Large intestine (tissue), 3 donors: ENCODE measurements around the gene TPMT. TPM values are rescaled to one million over a fixed set of nuclear protein-coding genes. Genes with fewer than 3 reads are reported as not detected.
"Not testable (repeated sequence)": the region's sequence is repeated elsewhere in the genome, so short reads cannot be mapped to it uniquely, and the experiment has no call there.

Experiments used
- DNase-seq, 2 donors: peaks; one replicate each; pipeline versions ENCODE4 v3.0.0 to v3.0.0-alpha.2; 2013
- H3K27ac ChIP-seq: one replicate; pipeline ENCODE4 v1.5.1; 2013; ENCODE audit warnings: low read length
- H3K27me3 ChIP-seq: 2 replicates; pipeline ENCODE4 v1.6.1; 2013; ENCODE audit warnings: low read length; ENCODE audit not compliant: control insufficient read depth, insufficient read depth
- H3K36me3 ChIP-seq: 2 replicates; pipeline ENCODE4 v1.6.1; 2013; ENCODE audit warnings: low read length; ENCODE audit not compliant: control insufficient read depth, insufficient read depth
- H3K4me1 ChIP-seq: one replicate; pipeline ENCODE4 v1.6.1; 2013; ENCODE audit warnings: low read length; ENCODE audit not compliant: control insufficient read depth, insufficient read depth
- H3K4me3 ChIP-seq: one replicate; pipeline ENCODE4 v1.5.1; 2013; ENCODE audit warnings: low read length
- H3K9me3 ChIP-seq: one replicate; pipeline ENCODE4 v1.6.1; 2013; ENCODE audit warnings: mild to moderate bottlenecking, low read depth, low read length, moderate library complexity; ENCODE audit not compliant: control insufficient read depth
- WGBS: methylation state at CpG from one replicate; pipeline ENCODE4 v1.1.5; 2013; ENCODE audit warnings: low lambda C conversion rate; ENCODE audit not compliant: insufficient coverage; 5-methylcytosine and 5-hydroxymethylcytosine counted together
- polyA plus RNA-seq: library from polyadenylated mRNA; unstranded; fragments of 120-200 nt; gene quantifications from one replicate; pipeline ENCODE4 v1.2.1, GENCODE V29; 2013

Gene TPMT
- polyA plus RNA-seq, 1 donor, result 20.7 TPM

DNA sequence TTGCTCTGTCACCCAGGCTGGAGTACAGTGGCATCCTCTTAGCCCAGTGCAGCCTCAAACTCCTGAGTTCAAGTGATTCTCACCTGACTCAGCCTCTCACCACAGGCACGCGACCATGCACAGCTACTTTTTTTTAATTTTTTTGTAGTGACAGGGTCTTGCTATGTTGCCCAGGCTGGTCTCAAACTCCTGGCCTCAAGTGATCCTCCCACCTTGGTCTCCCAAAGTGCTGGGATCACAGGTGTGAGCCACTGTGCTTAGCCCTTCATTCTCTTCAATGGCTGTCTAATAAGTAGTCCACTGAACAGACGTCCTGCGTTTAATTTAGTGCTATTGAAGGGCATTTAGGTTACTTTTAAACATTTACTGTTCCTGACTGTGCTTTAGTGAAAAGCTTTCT lies 27.7 kb upstream of the TPMT start:
- no peaks in the 10 kb centered on the region for H3K9me3 ChIP-seq
- WGBS, result no CpG with 5 or more reads among the region's 4 CpGs
- no peaks in the 10 kb centered on the region for H3K27me3 ChIP-seq
- no peaks in the 10 kb centered on the region for H3K4me1 ChIP-seq
- DNase-seq, result no peak
- H3K36me3 ChIP-seq, result peaks cover 4% of the 10 kb centered on the region
- H3K27ac ChIP-seq, result no peak overlapping the region
- no peak overlapping the region for H3K4me3 ChIP-seq

DNA sequence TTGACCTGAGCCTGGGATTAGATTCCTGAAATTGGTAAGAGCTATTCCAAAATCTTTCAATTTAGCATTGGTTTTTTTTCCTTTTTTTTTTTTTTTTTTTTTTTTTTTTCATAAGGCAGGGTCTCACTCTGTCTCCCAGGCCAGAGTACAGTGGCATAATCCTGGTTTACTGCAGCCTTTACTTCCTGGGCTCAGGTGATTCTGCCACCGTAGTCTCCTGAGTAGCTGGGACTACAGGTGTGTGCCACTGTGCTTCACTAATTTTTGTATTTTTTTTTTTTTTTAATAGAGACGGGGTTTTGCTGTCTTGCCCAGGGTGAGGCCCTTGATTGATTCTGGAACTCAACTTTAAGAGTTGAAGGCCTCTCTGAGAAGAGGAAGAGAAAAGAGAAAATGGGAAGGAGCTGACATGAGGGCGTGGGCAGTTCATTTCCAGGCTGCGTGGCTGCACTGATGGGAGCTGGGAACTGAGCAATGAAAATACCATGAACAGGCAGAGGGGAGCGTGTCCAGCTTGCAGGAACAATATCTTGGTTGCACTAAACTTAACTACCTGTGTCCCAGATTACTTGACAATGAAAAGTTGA lies 25.0 kb upstream of the TPMT start:
- WGBS, result 75% methylated on average over 1 of the region's 5 CpGs
- Histone ChIP-seq H3K27me3 (no peaks in the 10 kb centered on the region), H3K4me1 (no peaks in the 10 kb centered on the region), H3K27ac (peak overlapping the region; percentile 34), H3K9me3 (no peaks in the 10 kb centered on the region), H3K4me3 (no peak overlapping the region), H3K36me3 (peaks cover 4% of the 10 kb centered on the region)
- peak; percentile 37 to 51 for DNase-seq

DNA sequence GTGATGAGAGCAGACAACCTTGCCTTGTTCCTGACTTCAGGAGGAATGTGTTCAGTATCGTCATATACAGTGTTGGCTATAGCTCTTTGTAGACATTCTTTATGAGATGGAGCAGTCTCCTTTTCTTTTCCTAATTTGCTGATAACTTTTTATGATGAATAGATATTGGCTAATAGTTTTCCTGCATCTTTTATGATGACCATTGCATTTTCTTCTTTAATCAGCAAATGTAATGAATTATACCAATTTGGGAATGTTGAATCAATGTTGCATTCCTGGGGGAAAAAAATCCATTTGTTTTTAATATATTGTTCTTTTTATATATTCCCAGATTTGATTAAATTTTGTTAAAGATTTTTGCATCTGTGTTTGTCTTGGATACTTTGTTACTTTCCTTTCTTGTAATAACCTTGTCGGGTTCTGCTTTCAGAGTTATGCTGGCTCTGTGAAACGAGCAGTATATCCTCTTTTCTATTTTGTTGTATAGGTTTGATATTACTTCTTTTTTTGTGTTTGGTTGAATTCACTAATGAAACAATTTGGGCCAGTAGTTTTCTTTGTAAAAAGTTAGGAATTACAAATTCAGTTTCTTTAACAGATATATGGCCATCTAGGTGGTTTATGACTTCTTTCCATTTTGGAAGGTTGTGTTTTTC lies 24.2 kb upstream of the TPMT start:
- DNase-seq, result no peak
- H3K4me1 ChIP-seq, result no peaks in the 10 kb centered on the region
- H3K36me3 ChIP-seq, result peaks cover 9% of the 10 kb centered on the region
- peak overlapping the region; percentile 34 for H3K27ac ChIP-seq
- H3K9me3 ChIP-seq, result no peaks in the 10 kb centered on the region
- H3K4me3 ChIP-seq, result no peak overlapping the region
- 100% methylated on average over 1 of the region's 3 CpGs for WGBS
- no peaks in the 10 kb centered on the region for H3K27me3 ChIP-seq

DNA sequence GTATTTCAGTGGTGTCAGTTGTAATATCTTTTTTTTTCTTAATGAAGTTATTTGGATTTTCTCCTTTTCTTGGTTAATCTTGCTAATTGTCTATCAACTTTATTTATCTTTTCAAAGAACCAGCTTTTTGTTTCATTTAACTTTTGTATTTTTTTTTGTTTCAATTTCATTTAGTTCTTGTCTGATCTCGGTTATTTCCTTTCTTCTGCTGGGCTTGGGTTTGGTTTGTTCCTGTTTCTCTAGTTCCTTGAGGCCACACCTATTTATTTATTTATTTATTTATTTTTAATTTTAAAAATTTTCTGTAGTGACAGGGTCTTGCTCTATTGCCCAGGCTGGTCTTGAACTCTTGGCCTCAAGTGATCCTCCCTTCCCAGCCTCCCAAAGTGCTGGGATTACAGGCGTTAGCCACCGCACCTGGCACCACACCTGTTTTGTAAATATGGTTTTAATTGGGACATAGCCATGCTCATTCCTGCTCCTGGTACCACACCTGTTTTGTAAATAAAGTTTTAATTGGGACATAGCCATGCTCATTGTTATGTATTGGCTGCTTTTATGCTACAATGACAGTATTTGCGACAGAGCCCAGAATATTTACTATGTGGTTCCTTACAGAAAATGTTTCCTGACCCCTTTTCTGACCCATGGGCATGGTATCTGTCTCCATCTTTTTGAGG lies 22.5 kb upstream of the TPMT start:
- 100% methylated on average over 1 of the region's 4 CpGs for WGBS
- no peak for DNase-seq

DNA sequence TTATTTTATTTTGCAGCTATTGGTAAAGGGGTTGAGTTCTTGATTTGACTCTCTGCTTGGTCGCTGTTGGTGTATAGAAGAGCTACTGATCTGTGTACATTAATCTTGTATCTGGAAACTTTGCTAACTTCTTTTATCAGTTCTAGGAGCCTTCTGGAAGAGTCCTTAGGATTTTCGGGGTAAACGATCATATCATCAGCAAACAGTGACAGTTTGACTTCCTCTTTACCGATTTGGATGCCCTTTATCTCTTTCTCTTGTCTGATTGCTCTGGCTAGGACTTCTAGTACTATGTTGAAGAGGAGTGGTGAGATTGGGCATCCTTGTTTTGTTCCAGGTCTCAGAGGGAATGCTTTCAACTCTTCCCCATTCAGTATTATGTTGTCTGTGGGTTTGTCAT lies 21.3 kb upstream of the TPMT start:
- not testable (repeated sequence) for H3K4me3 ChIP-seq, H3K27me3 ChIP-seq, H3K9me3 ChIP-seq, DNase-seq, H3K27ac ChIP-seq, H3K4me1 ChIP-seq
- H3K36me3 ChIP-seq, result peaks cover 14% of the 10 kb centered on the region
- 80% methylated on average over 2 of the region's 4 CpGs for WGBS

More for the DNA sequence above, 22.5 kb upstream of the TPMT start:
- H3K36me3 ChIP-seq, result peaks cover 9% of the 10 kb centered on the region
- H3K9me3 ChIP-seq, result no peaks in the 10 kb centered on the region
- no peak overlapping the region for H3K27ac ChIP-seq
- H3K4me3 ChIP-seq, result no peak overlapping the region
- H3K27me3 ChIP-seq, result no peaks in the 10 kb centered on the region
- H3K4me1 ChIP-seq, result no peaks in the 10 kb centered on the region

DNA sequence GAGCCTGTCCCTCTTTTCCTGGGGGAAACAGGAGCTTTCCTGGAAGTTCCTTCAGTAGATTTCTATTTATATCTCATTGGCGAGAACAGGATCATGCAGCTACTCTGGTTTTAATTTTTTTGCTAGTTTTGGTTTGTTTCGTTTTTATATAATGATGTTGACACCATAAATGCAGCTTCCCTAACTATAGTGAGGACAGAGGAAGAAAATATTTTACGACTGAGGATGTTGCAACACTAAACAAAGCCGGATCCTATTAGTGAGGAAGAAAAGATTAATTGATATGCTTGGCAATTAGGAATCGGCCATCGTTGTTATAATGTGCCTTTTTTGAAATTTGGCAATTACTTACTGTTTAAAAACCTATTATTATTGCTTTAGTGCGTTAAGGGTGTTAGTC lies 17.0 kb upstream of the TPMT start:
- Histone ChIP-seq H3K27me3 (no peaks in the 10 kb centered on the region), H3K9me3 (no peaks in the 10 kb centered on the region), H3K4me1 (no peaks in the 10 kb centered on the region), H3K36me3 (peaks cover 21% of the 10 kb centered on the region), H3K4me3 (no peak overlapping the region), H3K27ac (no peak overlapping the region)
- DNase-seq, result no peak
- WGBS, result 94% methylated on average over 5 of the region's 7 CpGs

DNA sequence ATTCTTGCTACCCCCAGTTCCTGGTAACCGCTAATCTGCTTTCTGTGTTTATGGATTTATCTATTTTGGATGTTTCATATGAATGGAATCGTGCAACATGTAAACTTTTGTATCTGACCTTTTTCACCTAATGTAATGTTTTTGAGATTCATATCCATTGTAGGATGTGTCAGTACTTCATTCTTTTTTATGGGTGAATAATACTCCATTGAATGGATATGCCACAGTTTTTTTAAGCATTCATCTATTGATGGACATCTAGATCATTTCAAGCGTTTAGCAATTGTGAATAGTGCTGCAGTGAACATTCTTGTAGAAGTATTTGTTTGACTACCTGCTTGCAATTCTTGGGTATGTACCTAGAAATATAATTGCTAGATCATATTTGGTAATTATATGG lies 13.4 kb upstream of the TPMT start:
- Histone ChIP-seq H3K27ac (no peak overlapping the region), H3K4me3 (no peak overlapping the region), H3K27me3 (no peaks in the 10 kb centered on the region), H3K4me1 (no peaks in the 10 kb centered on the region), H3K9me3 (no peaks in the 10 kb centered on the region), H3K36me3 (peaks cover 26% of the 10 kb centered on the region)
- no peak for DNase-seq
- 83% methylated on average over 1 of the region's 3 CpGs for WGBS

DNA sequence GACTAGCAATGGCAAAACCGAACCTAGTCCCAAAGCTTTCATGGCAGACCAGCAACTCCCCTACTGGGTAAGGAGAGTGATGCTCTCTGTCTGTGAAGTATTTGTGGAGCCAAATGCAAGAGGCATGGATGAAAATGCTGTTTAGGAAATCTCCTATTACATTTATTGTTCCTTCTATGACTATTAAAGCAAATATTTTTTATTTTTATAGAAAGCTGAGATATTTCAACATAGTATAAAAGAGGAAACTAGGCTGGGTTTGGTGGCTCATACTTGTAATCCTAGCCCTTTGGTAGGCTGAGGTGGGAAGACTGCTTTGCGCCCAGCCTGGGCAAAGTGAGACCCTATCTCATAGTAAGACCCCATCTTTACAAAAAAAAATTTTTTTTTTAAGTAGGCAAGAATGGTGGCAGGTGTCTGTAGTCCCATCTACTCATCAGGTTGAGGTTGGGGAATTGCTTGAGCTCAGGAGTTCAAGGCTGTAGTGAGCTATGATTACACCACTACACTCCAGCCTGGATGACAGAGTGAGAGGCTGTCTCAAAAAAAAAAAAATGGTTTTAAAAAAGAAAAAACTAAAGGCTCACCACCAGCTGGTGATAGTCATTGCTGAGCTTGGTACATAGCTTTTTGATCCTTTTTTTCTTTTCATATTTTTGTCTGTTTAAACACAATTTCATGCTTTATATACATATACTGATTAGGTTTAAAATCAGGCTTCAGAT lies 11.6 kb upstream of the TPMT start:
- WGBS, result no CpG with 5 or more reads among the region's 2 CpGs
- DNase-seq, result no peak
- Histone ChIP-seq H3K4me1 (no peaks in the 10 kb centered on the region), H3K27me3 (no peaks in the 10 kb centered on the region), H3K36me3 (peaks cover 33% of the 10 kb centered on the region), H3K4me3 (no peak overlapping the region), H3K9me3 (no peaks in the 10 kb centered on the region), H3K27ac (no peak overlapping the region)

DNA sequence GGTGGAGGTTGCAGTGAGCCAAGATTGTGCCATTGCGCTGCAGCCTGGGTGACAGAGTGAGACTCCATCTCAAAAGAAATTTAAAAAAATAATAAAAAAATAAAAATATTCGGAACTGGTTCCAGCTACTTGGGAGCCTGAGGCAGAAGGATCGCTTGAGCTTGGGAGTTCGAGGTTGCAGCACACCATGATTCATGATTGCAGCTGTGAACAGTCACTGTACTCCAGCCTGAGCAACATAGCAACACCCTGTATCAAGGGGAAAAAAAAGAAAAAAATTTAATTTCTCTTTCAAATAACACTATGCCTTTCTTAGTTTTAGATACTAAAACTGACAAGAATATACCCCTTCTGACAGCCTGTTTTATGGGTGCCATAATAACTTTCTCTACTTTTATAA lies 10.9 kb upstream of the TPMT start:
- no peak overlapping the region for H3K4me3 ChIP-seq
- no peak overlapping the region for H3K27ac ChIP-seq
- WGBS, result 100% methylated on average over 2 of the region's 4 CpGs
- no peaks in the 10 kb centered on the region for H3K4me1 ChIP-seq
- DNase-seq, result no peak
- peaks cover 39% of the 10 kb centered on the region for H3K36me3 ChIP-seq
- H3K27me3 ChIP-seq, result no peaks in the 10 kb centered on the region
- H3K9me3 ChIP-seq, result no peaks in the 10 kb centered on the region

DNA sequence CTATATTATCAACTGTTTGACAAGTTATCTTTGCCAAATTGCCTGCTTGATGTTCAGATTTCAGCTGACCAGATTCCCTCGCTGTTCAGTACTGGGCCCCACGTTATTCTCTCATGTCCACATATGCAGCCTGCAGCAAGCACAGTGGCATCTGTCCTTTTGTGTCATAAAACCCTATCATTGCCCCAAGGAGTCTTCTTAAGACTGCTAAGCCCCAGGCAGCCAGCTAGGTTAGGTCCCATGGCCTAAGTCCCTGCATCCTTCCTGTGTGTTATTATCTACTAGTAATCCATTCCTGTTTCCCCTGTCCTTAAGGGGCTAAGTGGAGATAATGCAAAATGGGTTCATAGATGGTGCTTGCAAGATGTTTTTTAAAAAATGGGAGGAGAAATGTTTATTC lies 7.5 kb upstream of the TPMT start:
- Histone ChIP-seq H3K27me3 (no peaks in the 10 kb centered on the region), H3K9me3 (no peaks in the 10 kb centered on the region), H3K4me1 (no peaks in the 10 kb centered on the region), H3K27ac (no peak overlapping the region), H3K4me3 (no peak overlapping the region), H3K36me3 (peaks cover 34% of the 10 kb centered on the region)
- WGBS, result no CpG with 5 or more reads among the region's 2 CpGs
- DNase-seq, result no peak
